ENCODE data around the gene CEP350.

Gene CEP350

DNA sequence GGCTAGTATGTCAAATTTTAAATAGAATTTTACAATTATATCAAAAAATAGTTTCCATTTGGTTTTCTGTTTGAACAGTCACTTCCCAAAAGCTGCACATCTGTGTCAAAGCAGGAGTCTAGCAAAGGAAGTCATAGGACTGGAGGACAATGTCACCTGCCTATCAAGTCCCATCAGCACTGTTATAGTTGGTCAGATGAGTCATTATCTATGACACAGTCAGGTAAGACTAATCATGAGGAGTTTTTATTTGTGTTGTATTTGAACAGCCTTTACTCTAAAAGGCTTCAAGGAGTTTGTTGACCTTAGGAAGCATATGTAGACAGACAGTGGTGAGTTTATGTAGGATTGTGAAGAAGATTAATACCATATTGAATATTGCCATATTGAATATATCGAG lies 125.8 kb downstream of the CEP350 start:
- no peak overlapping the region for H3K4me3 ChIP-seq (ENCODE audit: low read length)
- TF ChIP-seq, protein P1, sequence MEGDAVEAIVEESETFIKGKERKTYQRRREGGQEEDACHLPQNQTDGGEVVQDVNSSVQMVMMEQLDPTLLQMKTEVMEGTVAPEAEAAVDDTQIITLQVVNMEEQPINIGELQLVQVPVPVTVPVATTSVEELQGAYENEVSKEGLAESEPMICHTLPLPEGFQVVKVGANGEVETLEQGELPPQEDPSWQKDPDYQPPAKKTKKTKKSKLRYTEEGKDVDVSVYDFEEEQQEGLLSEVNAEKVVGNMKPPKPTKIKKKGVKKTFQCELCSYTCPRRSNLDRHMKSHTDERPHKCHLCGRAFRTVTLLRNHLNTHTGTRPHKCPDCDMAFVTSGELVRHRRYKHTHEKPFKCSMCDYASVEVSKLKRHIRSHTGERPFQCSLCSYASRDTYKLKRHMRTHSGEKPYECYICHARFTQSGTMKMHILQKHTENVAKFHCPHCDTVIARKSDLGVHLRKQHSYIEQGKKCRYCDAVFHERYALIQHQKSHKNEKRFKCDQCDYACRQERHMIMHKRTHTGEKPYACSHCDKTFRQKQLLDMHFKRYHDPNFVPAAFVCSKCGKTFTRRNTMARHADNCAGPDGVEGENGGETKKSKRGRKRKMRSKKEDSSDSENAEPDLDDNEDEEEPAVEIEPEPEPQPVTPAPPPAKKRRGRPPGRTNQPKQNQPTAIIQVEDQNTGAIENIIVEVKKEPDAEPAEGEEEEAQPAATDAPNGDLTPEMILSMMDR (conservative IDR thresholded peaks at IDR 0.05; ENCODE audit: low read depth, low read length), result no peak
- DNase-seq (ENCODE audit: low read depth), result no peak

DNA sequence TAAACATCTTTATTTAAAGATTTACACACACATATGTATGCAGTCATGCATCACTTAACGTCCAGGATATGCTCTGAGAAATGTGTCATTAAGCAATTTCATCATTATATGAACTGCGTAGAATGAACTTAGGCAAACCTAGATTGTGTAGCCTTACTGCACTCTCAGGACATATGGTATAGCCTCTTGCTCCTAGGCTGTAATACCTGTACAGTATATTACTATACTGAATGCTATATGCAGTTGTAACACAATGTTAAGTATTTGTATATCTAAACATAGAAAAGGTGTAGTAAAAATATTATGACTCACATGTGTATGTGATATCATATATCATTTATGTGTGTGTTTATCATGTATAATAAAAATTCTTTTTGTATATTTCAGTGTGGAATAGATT lies 126.9 kb downstream of the CEP350 start:
- DNase-seq (ENCODE audit: low read depth), result no peak
- TF ChIP-seq, protein P1 (conservative IDR thresholded peaks at IDR 0.05; ENCODE audit: low read depth, low read length), result no peak
- no peak overlapping the region for H3K4me3 ChIP-seq (ENCODE audit: low read length)

DNA sequence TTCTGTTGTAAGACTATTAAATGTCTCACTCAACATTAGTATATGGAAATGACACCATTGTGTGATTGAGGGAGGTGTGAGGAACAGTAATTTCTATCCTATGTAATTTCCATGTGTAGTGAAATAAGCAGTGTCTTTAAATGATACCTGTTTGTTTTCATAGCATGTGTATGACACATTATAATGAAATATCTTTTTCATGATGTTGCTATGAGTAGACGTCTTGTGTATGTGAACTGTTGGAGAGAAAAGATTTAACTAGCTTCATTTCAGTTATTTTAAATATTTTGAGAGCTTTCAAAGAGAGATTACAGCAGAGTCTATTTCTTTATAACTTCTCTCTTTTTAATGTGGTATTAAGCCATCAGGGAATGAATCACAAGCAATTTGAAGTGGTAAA lies 128.6 kb downstream of the CEP350 start:
- H3K4me3 ChIP-seq (ENCODE audit: low read length), result no peak overlapping the region
- no peak for DNase-seq (ENCODE audit: low read depth)
- TF ChIP-seq, protein P1 (conservative IDR thresholded peaks at IDR 0.05; ENCODE audit: low read depth, low read length), result no peak

DNA sequence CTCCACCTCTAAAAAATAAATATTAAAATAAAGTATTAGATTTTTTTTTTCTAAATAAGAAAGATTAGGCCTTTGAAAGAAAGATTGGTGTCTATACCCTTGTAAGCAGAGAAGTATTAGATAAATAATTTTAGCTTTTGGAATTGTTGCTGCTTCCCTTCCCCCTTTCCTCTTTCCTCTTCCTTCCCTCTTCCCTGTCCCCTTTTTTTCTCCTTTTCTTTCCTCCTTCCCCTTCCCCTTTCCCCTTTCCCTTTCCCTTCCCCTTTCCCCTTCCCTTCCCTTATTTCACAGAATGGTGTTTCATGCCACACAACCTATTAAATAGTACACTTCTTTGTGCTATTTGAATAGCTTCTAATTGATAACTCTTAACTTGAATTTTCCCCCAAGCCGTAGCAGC lies 130.3 kb downstream of the CEP350 start:
- DNase-seq (ENCODE audit: low read depth), result no peak
- H3K4me3 ChIP-seq (ENCODE audit: low read length), result no peak overlapping the region
- TF ChIP-seq, protein P1 (conservative IDR thresholded peaks at IDR 0.05; ENCODE audit: low read depth, low read length), result no peak

- no peak overlapping the region for H3K4me3 ChIP-seq (ENCODE audit: low read length)
- no peak for DNase-seq (ENCODE audit: low read depth)
- TF ChIP-seq, protein P1 (conservative IDR thresholded peaks at IDR 0.05; ENCODE audit: low read depth, low read length), result no peak
Observed at GRCh38 chr1:180085331-180085730, 130.7 kb downstream of the CEP350 start.

- no peak overlapping the region for H3K4me3 ChIP-seq (ENCODE audit: low read length)
- TF ChIP-seq, protein P1 (conservative IDR thresholded peaks at IDR 0.05; ENCODE audit: low read depth, low read length), result no peak
- DNase-seq (ENCODE audit: low read depth), result no peak
Observed at GRCh38 chr1:180092931-180093650, 138.5 kb downstream of the CEP350 start.

GRCh38 chr1:180094705-180095295 lies 140.2 kb downstream of the CEP350 start:
- TF ChIP-seq, protein P1 (conservative IDR thresholded peaks at IDR 0.05; ENCODE audit: low read depth, low read length), result no peak
- no peak overlapping the region for H3K4me3 ChIP-seq (ENCODE audit: low read length)
- DNase-seq (ENCODE audit: low read depth), result no peak

Measured in retinal pigment epithelial cell (primary cell).